MM.1S (cell line): ENCODE measurements around the gene MBTPS2.
"Not testable (repeated sequence)": the region's sequence is repeated elsewhere in the genome, so short reads cannot be mapped to it uniquely, and the experiment has no call there.

Source experiments
- DNase-seq: peaks from one replicate; pipeline ENCODE4 v3.0.0-alpha.2; 2015
- H2AFZ ChIP-seq: fragments of 300-600 bp; sonication (generic); 2 replicates; pipeline ENCODE4 v1.6.0; 2016; ENCODE audit warnings: antibody characterized with exemption, low read length
- H3F3A ChIP-seq: fragments of 300-600 bp; sonication (generic); 2 replicates; pipeline ENCODE4 v1.6.1; 2016; ENCODE audit warnings: mild to moderate bottlenecking, antibody characterized with exemption, low read length, moderate library complexity, mixed read lengths; ENCODE audit not compliant: insufficient read depth
- H3K27ac ChIP-seq: fragments of 300-600 bp; sonication (generic); 2 replicates; pipeline ENCODE4 v1.5.1; 2016; ENCODE audit warnings: mild to moderate bottlenecking, low read length
- H3K27me3 ChIP-seq: fragments of 300-600 bp; sonication (generic); replicated peaks from 2 replicates; pipeline ENCODE4 v1.6.0; 2016; ENCODE audit warnings: low read length; ENCODE audit not compliant: insufficient read depth
- H3K36me3 ChIP-seq: fragments of 300-600 bp; sonication (generic); replicated peaks from 2 replicates; pipeline ENCODE4 v1.6.1; 2016; ENCODE audit warnings: mild to moderate bottlenecking, low read length, mixed read lengths; ENCODE audit not compliant: insufficient read depth
- H3K4me1 ChIP-seq: fragments of 300-600 bp; sonication (generic); 2 replicates; pipeline ENCODE4 v1.6.1; 2016; ENCODE audit warnings: low read length, mixed read lengths
- H3K4me2 ChIP-seq: fragments of 300-600 bp; sonication (generic); 2 replicates; pipeline ENCODE4 v1.6.0; 2016; ENCODE audit warnings: low read depth, low read length
- H3K4me3 ChIP-seq: fragments of 300-600 bp; sonication (generic); 2 replicates; pipeline ENCODE4 v1.5.1; 2016; ENCODE audit warnings: low read length, mixed read lengths
- H3K79me2 ChIP-seq: fragments of 300-600 bp; sonication (generic); 2 replicates; pipeline ENCODE4 v1.6.1; 2016; ENCODE audit warnings: mixed run types, low read length, mixed read lengths
- H3K9ac ChIP-seq: fragments of 300-600 bp; sonication (generic); 2 replicates; pipeline ENCODE4 v1.6.1; 2016; ENCODE audit warnings: low read length, mixed read lengths
- H3K9me2 ChIP-seq: fragments of 300-600 bp; sonication (generic); replicated peaks from 2 replicates; pipeline ENCODE4 v1.6.1; 2016; ENCODE audit warnings: mild to moderate bottlenecking, low read length, mixed read lengths; ENCODE audit not compliant: insufficient read depth
- H3K9me3 ChIP-seq: fragments of 300-600 bp; sonication (generic); replicated peaks from 2 replicates; pipeline ENCODE4 v1.6.1; 2016; ENCODE audit warnings: mild to moderate bottlenecking, low read length, mixed read lengths; ENCODE audit not compliant: insufficient read depth
- H4K20me1 ChIP-seq: fragments of 300-600 bp; sonication (generic); 2 replicates; pipeline ENCODE4 v1.6.1; 2016; ENCODE audit warnings: mild to moderate bottlenecking, low read length, moderate library complexity, mixed read lengths; ENCODE audit not compliant: insufficient read depth
- CTCF ChIP-seq: fragments of 300-600 bp; sonication (generic); IDR thresholded peaks from 2 replicates; pipeline ENCODE4 v1.5.1; 2016; ENCODE audit warnings: antibody characterized with exemption, low read length, mixed read lengths
- EZH2 ChIP-seq: fragments of 300-600 bp; sonication (generic); optimal IDR thresholded peaks from 2 replicates; pipeline ENCODE3; 2017; ENCODE audit warnings: low read depth, mild to moderate bottlenecking, antibody characterized with exemption, low read length, mixed read lengths
- EZH2phosphoT487 ChIP-seq: fragments of 300-600 bp; sonication (generic); IDR thresholded peaks from 2 replicates; pipeline ENCODE4 v1.6.1; 2018; ENCODE audit warnings: antibody characterized with exemption, low read length

The MBTPS2 gene

DNA sequence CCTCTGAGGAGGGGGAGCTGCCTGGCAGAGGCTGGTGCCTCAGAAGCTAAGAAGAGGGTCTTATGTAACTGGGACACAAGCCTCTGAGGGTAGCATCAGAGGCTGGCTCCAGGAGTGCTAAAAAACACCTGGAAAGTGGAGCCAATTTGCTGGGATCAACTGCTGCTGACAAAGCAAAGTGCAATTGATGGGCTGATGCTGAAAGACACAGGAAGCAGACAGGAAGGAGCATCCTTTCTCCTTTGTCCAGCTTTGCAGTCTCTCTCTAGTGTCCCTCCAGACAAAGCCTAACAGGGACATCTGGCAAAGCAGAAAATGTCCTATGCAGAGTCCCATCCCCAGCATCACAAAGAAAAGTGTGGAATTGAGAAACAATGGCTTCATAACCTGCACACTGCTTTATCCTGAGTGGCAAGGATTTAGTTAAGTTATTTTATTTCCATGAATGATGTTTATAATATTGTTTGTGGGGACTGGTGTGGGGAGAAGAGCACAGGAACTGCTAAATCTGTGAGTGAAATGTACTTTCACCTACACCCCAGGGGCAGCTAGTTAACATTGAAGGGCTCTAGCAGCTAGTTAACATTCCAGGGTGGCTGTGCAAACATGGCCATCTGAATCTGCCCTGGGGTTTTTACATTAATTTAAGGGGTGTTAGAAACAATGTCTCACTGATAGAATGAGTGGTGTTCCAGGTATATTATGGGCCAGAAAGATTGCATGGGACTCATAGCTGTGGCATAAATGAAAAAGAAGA lies 25.6 kb upstream of the MBTPS2 start:
- no peaks in the 10 kb centered on the region for H3K79me2 ChIP-seq
- H3K36me3 ChIP-seq: no peaks in the 10 kb centered on the region
- no peak for DNase-seq
- H3K4me1 ChIP-seq: no peaks in the 10 kb centered on the region
- no peaks in the 10 kb centered on the region for H3K9me2 ChIP-seq
- TF ChIP-seq EZH2 (no peak), CTCF (no peak), EZH2phosphoT487 (no peak)
- no peak overlapping the region for H2AFZ ChIP-seq
- H3K9me3 ChIP-seq: no peaks in the 10 kb centered on the region
- no peak overlapping the region for H3K4me3 ChIP-seq
- no peaks in the 10 kb centered on the region for H4K20me1 ChIP-seq
- H3K27me3 ChIP-seq: no peaks in the 10 kb centered on the region
- no peak overlapping the region for H3K9ac ChIP-seq
- no peaks in the 10 kb centered on the region for H3F3A ChIP-seq
- H3K4me2 ChIP-seq: no peak overlapping the region
- no peak overlapping the region for H3K27ac ChIP-seq

DNA sequence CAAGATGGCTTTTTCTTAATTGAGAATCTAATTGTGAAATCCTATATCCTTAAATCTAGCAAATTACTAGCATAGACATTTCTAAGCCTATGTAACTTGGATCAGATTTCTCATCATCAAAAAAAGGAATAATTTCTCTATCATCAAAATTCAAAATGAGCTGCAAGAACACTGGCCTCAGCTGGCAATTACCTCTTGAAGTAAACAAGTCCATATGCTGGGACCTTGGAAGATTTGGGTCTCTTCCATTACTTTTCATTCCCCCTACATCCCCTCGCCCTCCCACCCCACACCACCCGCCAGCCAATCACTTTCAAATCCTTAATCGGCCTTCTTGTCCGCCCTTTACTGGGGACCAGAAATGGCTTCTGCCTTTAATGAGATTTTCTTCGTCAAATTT lies 23.3 kb upstream of the MBTPS2 start:
- Histone ChIP-seq H3K36me3 (no peaks in the 10 kb centered on the region), H3K79me2 (no peaks in the 10 kb centered on the region), H3K9me2 (no peaks in the 10 kb centered on the region), H4K20me1 (no peaks in the 10 kb centered on the region), H2AFZ (no peak overlapping the region), H3K27ac (no peak overlapping the region), H3K4me1 (no peaks in the 10 kb centered on the region), H3K4me3 (no peak overlapping the region), H3K4me2 (no peak overlapping the region), H3F3A (no peaks in the 10 kb centered on the region), H3K27me3 (no peaks in the 10 kb centered on the region), H3K9me3 (no peaks in the 10 kb centered on the region), H3K9ac (no peak overlapping the region)
- no peak for DNase-seq
- TF ChIP-seq EZH2phosphoT487 (no peak), CTCF (no peak), EZH2 (no peak)

DNA sequence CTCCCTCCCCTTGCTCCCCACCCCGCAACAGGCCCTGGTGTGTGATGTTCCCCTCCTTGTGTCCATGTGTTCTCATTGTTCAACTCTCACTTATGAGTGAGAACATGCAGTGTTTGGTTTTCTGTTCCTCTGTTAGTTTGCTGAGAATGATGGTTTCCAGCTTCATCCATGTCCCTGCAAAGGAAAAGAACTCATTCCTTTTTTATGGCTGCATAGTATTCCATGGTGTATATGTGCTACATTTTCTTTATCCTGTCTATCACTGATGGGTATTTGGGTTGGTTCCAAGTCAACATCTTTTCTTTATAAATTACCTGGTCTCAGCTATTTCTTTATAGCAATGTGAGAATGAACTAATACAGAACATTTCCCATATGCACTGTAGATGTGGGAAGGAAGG lies 19.2 kb upstream of the MBTPS2 start:
- not testable (repeated sequence) for H3K79me2 ChIP-seq, H4K20me1 ChIP-seq, H3K9me3 ChIP-seq, H3F3A ChIP-seq, H3K4me1 ChIP-seq, H3K4me2 ChIP-seq, H3K9me2 ChIP-seq, H3K36me3 ChIP-seq, H3K27me3 ChIP-seq, H3K9ac ChIP-seq, H3K4me3 ChIP-seq, H3K27ac ChIP-seq, DNase-seq, H2AFZ ChIP-seq

DNA sequence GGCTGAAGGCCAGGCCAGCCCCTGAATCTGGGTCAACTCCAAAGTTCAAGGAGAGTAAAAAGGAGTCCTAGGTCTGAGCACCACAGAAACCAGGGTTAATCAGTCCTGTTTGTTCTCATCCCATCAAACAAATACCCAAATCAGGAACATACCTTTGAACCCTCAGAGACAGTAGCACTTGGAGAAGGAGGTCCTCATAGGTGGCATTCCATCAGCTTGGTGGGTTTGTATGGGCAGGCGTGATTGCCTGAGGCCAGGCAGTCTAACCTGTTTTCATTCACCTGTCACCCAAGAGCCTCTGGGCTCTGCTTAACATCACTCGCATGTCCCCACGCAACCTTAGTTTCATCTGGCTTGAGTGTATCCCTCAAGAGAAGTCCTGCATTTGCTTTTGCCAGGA lies 17.5 kb upstream of the MBTPS2 start:
- Histone ChIP-seq H3K27ac (no peak overlapping the region), H2AFZ (no peak overlapping the region), H3F3A (no peaks in the 10 kb centered on the region), H3K9me2 (no peaks in the 10 kb centered on the region), H3K4me1 (no peaks in the 10 kb centered on the region), H3K9ac (no peak overlapping the region), H3K4me3 (no peak overlapping the region), H3K36me3 (no peaks in the 10 kb centered on the region), H3K27me3 (no peaks in the 10 kb centered on the region), H3K9me3 (no peaks in the 10 kb centered on the region), H3K79me2 (no peaks in the 10 kb centered on the region), H3K4me2 (no peak overlapping the region), H4K20me1 (no peaks in the 10 kb centered on the region)
- DNase-seq: no peak
- no peak for TF ChIP-seq CTCF
- no peak for TF ChIP-seq EZH2
- TF ChIP-seq EZH2phosphoT487: no peak
